ENCODE measurements around the gene CCL22.

DNA sequence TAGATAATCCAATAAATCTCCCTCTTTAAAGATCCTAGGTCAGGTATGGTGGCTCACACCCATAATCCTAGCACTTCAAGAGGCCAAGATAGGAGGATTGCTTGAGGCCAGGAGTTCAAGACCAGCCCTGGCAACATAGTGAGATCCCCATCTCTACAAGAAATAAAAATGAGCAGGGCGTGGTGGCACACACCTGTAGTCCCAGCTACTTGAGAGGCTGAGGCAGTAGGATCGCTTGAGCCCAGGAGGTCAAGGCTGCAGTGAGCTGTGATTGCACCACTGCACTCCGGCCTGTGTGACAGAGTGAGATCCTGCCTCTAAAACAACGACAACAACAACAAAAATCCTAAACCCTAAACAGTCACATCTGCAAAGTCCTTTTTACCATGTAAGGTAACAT, 2.0 kb upstream of the CCL22 start:
- no peak for TF ChIP-seq POLR2A (IDR thresholded peaks at IDR 0.05)
- TF ChIP-seq, protein P1, sequence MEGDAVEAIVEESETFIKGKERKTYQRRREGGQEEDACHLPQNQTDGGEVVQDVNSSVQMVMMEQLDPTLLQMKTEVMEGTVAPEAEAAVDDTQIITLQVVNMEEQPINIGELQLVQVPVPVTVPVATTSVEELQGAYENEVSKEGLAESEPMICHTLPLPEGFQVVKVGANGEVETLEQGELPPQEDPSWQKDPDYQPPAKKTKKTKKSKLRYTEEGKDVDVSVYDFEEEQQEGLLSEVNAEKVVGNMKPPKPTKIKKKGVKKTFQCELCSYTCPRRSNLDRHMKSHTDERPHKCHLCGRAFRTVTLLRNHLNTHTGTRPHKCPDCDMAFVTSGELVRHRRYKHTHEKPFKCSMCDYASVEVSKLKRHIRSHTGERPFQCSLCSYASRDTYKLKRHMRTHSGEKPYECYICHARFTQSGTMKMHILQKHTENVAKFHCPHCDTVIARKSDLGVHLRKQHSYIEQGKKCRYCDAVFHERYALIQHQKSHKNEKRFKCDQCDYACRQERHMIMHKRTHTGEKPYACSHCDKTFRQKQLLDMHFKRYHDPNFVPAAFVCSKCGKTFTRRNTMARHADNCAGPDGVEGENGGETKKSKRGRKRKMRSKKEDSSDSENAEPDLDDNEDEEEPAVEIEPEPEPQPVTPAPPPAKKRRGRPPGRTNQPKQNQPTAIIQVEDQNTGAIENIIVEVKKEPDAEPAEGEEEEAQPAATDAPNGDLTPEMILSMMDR (IDR thresholded peaks at IDR 0.05): no peak

Data from adrenal gland (tissue), 5 donors.